ENCODE results near the gene DNAH2.

The DNAH2 gene

DNA sequence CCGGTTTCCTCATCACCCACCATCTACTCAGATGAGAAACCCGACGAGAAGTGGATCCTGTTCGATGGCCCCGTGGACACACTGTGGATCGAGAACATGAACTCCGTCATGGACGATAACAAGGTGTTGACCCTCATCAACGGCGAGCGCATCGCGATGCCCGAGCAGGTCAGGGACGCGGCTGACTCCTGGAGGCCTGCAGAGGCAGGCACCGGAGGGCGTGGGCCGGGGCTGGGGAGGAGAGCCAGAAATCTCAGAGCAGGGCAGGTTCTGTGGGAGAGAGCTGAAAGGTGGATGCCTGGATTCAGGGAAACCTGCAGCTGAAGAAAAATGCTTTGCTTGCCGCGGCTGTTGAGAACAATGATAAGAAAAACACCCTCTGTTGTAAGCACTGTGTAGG is 69.3 kb downstream of the DNAH2 start:
- ChIA-PET CTCF (interaction anchor here (19.9 kb wide), 1 partner anchor 42 kb away, joined by 384 read pairs; no protein-coding TSS in a partner anchor), POLR2A (no interaction called here)
- no peak for DNase-seq (ENCODE audit: low read depth, low spot score)
- TF ChIP-seq, protein P1, sequence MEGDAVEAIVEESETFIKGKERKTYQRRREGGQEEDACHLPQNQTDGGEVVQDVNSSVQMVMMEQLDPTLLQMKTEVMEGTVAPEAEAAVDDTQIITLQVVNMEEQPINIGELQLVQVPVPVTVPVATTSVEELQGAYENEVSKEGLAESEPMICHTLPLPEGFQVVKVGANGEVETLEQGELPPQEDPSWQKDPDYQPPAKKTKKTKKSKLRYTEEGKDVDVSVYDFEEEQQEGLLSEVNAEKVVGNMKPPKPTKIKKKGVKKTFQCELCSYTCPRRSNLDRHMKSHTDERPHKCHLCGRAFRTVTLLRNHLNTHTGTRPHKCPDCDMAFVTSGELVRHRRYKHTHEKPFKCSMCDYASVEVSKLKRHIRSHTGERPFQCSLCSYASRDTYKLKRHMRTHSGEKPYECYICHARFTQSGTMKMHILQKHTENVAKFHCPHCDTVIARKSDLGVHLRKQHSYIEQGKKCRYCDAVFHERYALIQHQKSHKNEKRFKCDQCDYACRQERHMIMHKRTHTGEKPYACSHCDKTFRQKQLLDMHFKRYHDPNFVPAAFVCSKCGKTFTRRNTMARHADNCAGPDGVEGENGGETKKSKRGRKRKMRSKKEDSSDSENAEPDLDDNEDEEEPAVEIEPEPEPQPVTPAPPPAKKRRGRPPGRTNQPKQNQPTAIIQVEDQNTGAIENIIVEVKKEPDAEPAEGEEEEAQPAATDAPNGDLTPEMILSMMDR (IDR thresholded peaks at IDR 0.05; ENCODE audit: insufficient read depth, low read length, missing control alignments), result no peak
- no peak overlapping the region for H3K4me3 ChIP-seq (ENCODE audit: low read depth, low read length)

DNA sequence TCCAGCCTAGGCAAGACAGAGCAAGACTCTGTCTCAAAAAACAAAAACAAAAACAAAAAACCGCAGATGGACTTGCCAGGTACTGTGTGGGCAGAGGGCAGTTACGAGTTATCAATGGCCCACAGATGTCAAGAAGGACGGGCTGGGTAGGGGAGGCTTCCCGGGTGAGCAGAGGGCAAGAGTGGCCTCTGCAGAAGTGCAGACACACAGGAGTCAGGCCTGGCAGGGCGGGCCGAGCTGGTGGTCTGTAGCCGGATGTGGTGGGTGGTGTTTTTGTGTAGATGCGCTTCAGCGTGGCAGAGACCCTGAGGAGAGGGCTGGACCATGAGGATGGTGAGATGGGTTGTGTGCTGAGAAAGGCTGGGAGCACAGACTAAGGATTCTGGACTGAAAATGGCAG is 71.6 kb downstream of the DNAH2 start:
- ChIA-PET CTCF (interaction anchor here (19.9 kb wide), 1 partner anchor 44 kb away, joined by 384 read pairs; no protein-coding TSS in a partner anchor), POLR2A (no interaction called here)
- H3K4me3 ChIP-seq (ENCODE audit: low read depth, low read length), result no peak overlapping the region
- DNase-seq (ENCODE audit: low read depth, low spot score), result no peak
- TF ChIP-seq, protein P1 (IDR thresholded peaks at IDR 0.05; ENCODE audit: insufficient read depth, low read length, missing control alignments), result no peak

- TF ChIP-seq, protein P1 (IDR thresholded peaks at IDR 0.05; ENCODE audit: insufficient read depth, low read length, missing control alignments), result no peak
- ChIA-PET CTCF (interaction anchor here (0.8 to 2.1 kb wide), 3 partner anchors 8 to 47 kb away, joined by 3 to 8 read pairs (median 5); no protein-coding TSS in a partner anchor), POLR2A (no interaction called here)
Observed at GRCh38 chr17:7790150-7790549, 72.6 kb downstream of the DNAH2 start.

GRCh38 chr17:7792611-7793010 is 75.1 kb downstream of the DNAH2 start:
- TF ChIP-seq, protein P1 (IDR thresholded peaks at IDR 0.05; ENCODE audit: insufficient read depth, low read length, missing control alignments), result no peak
- ChIA-PET POLR2A (no interaction called here), CTCF (interaction anchor here (1.6 kb wide), 1 partner anchor 12 kb away, joined by 5 read pairs; no protein-coding TSS in a partner anchor)
- H3K4me3 ChIP-seq (ENCODE audit: low read depth, low read length), result no peak overlapping the region
- DNase-seq (ENCODE audit: low read depth, low spot score), result no peak

More at GRCh38 chr17:7790150-7790549, 72.6 kb downstream of the DNAH2 start:
- H3K4me3 ChIP-seq (ENCODE audit: low read depth, low read length), result no peak overlapping the region
- DNase-seq (ENCODE audit: low read depth, low spot score), result no peak

DNA sequence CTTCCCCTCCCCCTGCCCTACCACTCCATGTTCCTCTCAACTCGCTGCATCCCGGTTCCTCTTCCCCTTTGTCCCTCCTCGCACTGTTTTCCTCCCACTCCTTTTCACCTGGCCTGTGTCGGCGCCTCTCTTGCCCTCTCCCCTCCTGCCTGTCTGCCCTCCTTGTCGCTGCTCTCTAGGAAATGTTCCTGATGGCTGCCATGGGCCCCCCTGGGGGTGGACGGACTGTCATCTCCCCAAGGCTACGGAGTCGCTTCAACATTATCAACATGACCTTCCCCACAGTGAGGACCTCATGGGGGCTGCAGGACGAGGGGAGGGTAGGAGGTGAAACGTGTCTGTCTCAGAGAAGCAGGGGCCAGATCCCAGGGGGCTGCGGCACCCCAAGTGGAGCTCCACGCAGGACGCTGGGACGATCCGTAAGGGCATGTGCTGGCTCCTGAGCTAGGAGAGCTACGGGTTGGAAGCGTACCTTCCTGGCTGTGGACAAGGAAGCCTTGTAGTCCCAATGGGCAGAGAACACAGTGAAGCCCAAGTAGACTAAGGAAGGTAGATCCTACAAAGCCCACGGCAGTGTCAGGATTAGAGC is 76.6 kb downstream of the DNAH2 start:
- no peak overlapping the region for H3K4me3 ChIP-seq (ENCODE audit: low read depth, low read length)
- ChIA-PET CTCF (interaction anchor here (1.2 kb wide), 1 partner anchor 18 kb away, joined by 3 read pairs; no protein-coding TSS in a partner anchor), POLR2A (no interaction called here)
- TF ChIP-seq, protein P1 (IDR thresholded peaks at IDR 0.05; ENCODE audit: insufficient read depth, low read length, missing control alignments), result no peak
- no peak for DNase-seq (ENCODE audit: low read depth, low spot score)

DNA sequence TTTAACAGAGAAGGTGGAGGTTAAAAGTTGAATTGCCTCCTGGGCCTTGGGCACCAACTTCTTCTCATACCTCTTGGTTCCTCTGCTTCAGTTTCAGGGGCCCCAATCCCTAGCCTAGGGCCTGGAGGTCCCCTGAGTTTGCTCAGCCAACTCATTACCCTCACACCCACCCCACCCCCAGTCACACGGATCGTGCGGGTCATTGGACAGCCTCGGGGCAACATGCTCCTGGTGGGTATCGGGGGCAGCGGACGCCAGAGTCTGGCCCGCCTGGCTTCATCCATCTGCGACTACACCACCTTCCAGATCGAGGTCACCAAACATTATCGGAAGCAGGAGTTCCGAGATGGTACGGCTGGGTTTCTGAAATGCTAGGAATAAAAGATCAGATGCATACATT is 80.4 kb downstream of the DNAH2 start:
- ChIA-PET CTCF (interaction anchor here (0.8 to 1.2 kb wide), 2 partner anchors 23 to 50 kb away, joined by 3 read pairs; no protein-coding TSS in a partner anchor), POLR2A (no interaction called here)
- TF ChIP-seq, protein P1 (IDR thresholded peaks at IDR 0.05; ENCODE audit: insufficient read depth, low read length, missing control alignments), result no peak
- no peak for DNase-seq (ENCODE audit: low read depth, low spot score)
- H3K4me3 ChIP-seq (ENCODE audit: low read depth, low read length), result no peak overlapping the region
